Activated CD4-positive, alpha-beta T cell treated with anti-CD3 and anti-CD28 coated beads, Interleukin-2, amount 10 ng/mL, durations not matched to agents 7 days and 5 days (primary cell): ENCODE data around the gene OR5K3. TPM values are rescaled to one million over a fixed set of nuclear protein-coding genes. Genes with fewer than 3 reads are reported as not detected.

ENCODE experiments used
- total RNA-seq, 2 experiments: library from RNA; stranded (reverse); gene quantifications; one replicate each; pipeline ENCODE4 v1.2.3, GENCODE V29; 2021

Gene OR5K3
- total RNA-seq, 2 experiments from 2014 or later, result not detected

Other genes with a start within 250 kb of the OR5K3 start
- gene OR5H14, start 243.2 kb upstream of the OR5K3 start, total RNA-seq, result not detected
- not detected for gene OR5H15, start 224.0 kb upstream of the OR5K3 start, total RNA-seq
- gene OR5H6, start 126.4 kb upstream of the OR5K3 start, total RNA-seq, result not detected
- gene OR5H2, start 108.2 kb upstream of the OR5K3 start, total RNA-seq, result not detected
- gene OR5K4, start 36.8 kb upstream of the OR5K3 start, total RNA-seq, result not detected
- not detected for gene OR5K1, start 72.5 kb downstream of the OR5K3 start, total RNA-seq
- gene OR5K2, start 107.0 kb downstream of the OR5K3 start, total RNA-seq, result not detected
- 100 to 1,000 TPM; 399 to 432 TPM for gene CLDND1, start 132.2 kb downstream of the OR5K3 start, total RNA-seq
- gene GPR15, start 141.3 kb downstream of the OR5K3 start, total RNA-seq, result 10 to 100 TPM; 31.0 to 35.0 TPM
- gene CPOX, start 202.9 kb downstream of the OR5K3 start, total RNA-seq, result 10 to 100 TPM; 60.4 to 66.3 TPM